IMR-90 (cell line): Measurements from ENCODE around the gene CST3. TPM values are rescaled to one million over a fixed set of nuclear protein-coding genes. Genes with fewer than 3 reads are reported as not detected.

Experiments used
- ATAC-seq: fragments of 200-7000 bp; cut with Tn5 transposase; 2 replicates; pipeline ENCODE4 v1.9.1; 2020; ENCODE audit warnings: low read depth, mild to moderate bottlenecking, moderate library complexity
- Bru-seq: library from RNA; stranded (reverse); fragments of 400-500 nt; gene quantifications from one replicate; lab custom pipeline; 2021; lab: Mats Ljungman, UMichigan
- BruChase-seq, 2 experiments: library from RNA; stranded (reverse); fragments of 400-500 nt; gene quantifications; one replicate each; lab custom pipeline; 2021; lab: Mats Ljungman, UMichigan
- BruUV-seq: library from RNA; stranded (reverse); fragments of 400-500 nt; replicated peaks from 2 replicates; lab custom pipeline; 2021; lab: Mats Ljungman, UMichigan
- CTCF ChIA-PET: fragments of 300-600 bp; formaldehyde crosslinking; extraction: SDS; loops from one replicate; lab custom pipeline; 2021; ENCODE audit warnings: antibody characterized with exemption; lab: Yijun Ruan, JAX
- POLR2A ChIA-PET: fragments of 300-600 bp; sonication (Branson Sonifier 250); formaldehyde crosslinking; loops from one replicate; lab custom pipeline; 2022; ENCODE audit warnings: antibody characterized with exemption; ENCODE audit not compliant: unreplicated experiment; lab: Charles Lee
- DNase-seq: peaks from one replicate; pipeline ENCODE4 v3.0.0; 2013
- H2AFZ ChIP-seq: replicated peaks from 2 replicates; pipeline ENCODE3; 2013; ENCODE audit warnings: low read length, mild to moderate bottlenecking; ENCODE audit not compliant: poor library complexity
- H2AK5ac ChIP-seq: 2 replicates; pipeline ENCODE4 v1.6.1; 2013; ENCODE audit warnings: low read depth, low read length, inconsistent platforms
- H2AK9ac ChIP-seq: replicated peaks from 2 replicates; pipeline ENCODE3; 2013; ENCODE audit warnings: mild to moderate bottlenecking, low read depth, low read length, moderate library complexity; ENCODE audit not compliant: poor library complexity
- H2BK120ac ChIP-seq: 2 replicates; pipeline ENCODE4 v1.6.1; 2013; ENCODE audit warnings: low read depth, low read length, inconsistent platforms
- H2BK15ac ChIP-seq: 3 replicates; pipeline ENCODE4 v1.6.1; 2013; ENCODE audit warnings: low read depth, low read length, inconsistent platforms
- H2BK20ac ChIP-seq: 2 replicates; pipeline ENCODE4 v1.6.1; 2013; ENCODE audit warnings: low read depth, mild to moderate bottlenecking, inconsistent platforms, low read length, moderate library complexity
- H2BK5ac ChIP-seq: 2 replicates; pipeline ENCODE4 v1.6.1; 2013; ENCODE audit warnings: mild to moderate bottlenecking, low read depth, low read length, inconsistent platforms; ENCODE audit not compliant: poor library complexity, severe bottlenecking
- H3K14ac ChIP-seq: replicated peaks from 2 replicates; pipeline ENCODE4 v1.6.1; 2013; ENCODE audit warnings: low read depth, low read length, inconsistent platforms
- H3K18ac ChIP-seq: 2 replicates; pipeline ENCODE4 v1.6.1; 2013; ENCODE audit warnings: low read depth, low read length, control low read depth
- H3K23ac ChIP-seq: 2 replicates; pipeline ENCODE4 v1.6.1; 2013; ENCODE audit warnings: low read depth, low read length, inconsistent platforms
- H3K27ac ChIP-seq: 2 replicates; pipeline ENCODE4 v1.5.1; 2013; ENCODE audit warnings: mild to moderate bottlenecking, control low read depth, low read length; ENCODE audit not compliant: insufficient read depth
- H3K27me3 ChIP-seq: 2 replicates; pipeline ENCODE4 v1.6.1; 2013; ENCODE audit warnings: low read length; ENCODE audit not compliant: control insufficient read depth, insufficient read depth
- H3K36me3 ChIP-seq: 2 replicates; pipeline ENCODE4 v1.6.1; 2013; ENCODE audit warnings: low read length, mixed read lengths; ENCODE audit not compliant: control insufficient read depth, insufficient read depth
- H3K4ac ChIP-seq: 2 replicates; pipeline ENCODE4 v1.6.1; 2013; ENCODE audit warnings: low read depth, low read length, inconsistent platforms
- H3K4me1 ChIP-seq: 2 replicates; pipeline ENCODE4 v1.6.1; 2013; ENCODE audit warnings: low read length, mixed read lengths; ENCODE audit not compliant: control insufficient read depth, insufficient read depth
- H3K4me2 ChIP-seq: 2 replicates; pipeline ENCODE4 v1.6.1; 2013; ENCODE audit warnings: low read depth, mild to moderate bottlenecking, control low read depth, low read length, moderate library complexity
- H3K4me3 ChIP-seq: 2 replicates; pipeline ENCODE4 v1.5.1; 2013; ENCODE audit warnings: low read depth, mild to moderate bottlenecking, control low read depth, low read length, moderate library complexity; ENCODE audit not compliant: insufficient read depth
- H3K56ac ChIP-seq: 2 replicates; pipeline ENCODE4 v1.6.1; 2013; ENCODE audit warnings: low read length, inconsistent platforms; ENCODE audit not compliant: insufficient read depth; ENCODE audit errors: extremely low read depth
- H3K79me1 ChIP-seq, 2 experiments: 2 replicates each; pipeline ENCODE4 v1.6.1; 2013; ENCODE audit warnings: low read length in 2 of 2, inconsistent platforms in 1 of 2, low read depth in 1 of 2
- H3K9ac ChIP-seq: 2 replicates; pipeline ENCODE4 v1.6.1; 2013; ENCODE audit warnings: low read depth, low read length, control low read depth
- H3K9me1 ChIP-seq: 2 replicates; pipeline ENCODE4 v1.6.1; 2013; ENCODE audit warnings: low read length, inconsistent platforms; ENCODE audit not compliant: insufficient read depth
- H3K9me3 ChIP-seq: 2 replicates; pipeline ENCODE4 v1.6.1; 2013; ENCODE audit warnings: low read length; ENCODE audit not compliant: control insufficient read depth, insufficient read depth
- H4K20me1 ChIP-seq: 2 replicates; pipeline ENCODE4 v1.6.1; 2013; ENCODE audit warnings: low read length, inconsistent platforms; ENCODE audit not compliant: insufficient read depth
- H4K5ac ChIP-seq: 2 replicates; pipeline ENCODE4 v1.6.1; 2013; ENCODE audit warnings: mild to moderate bottlenecking, low read depth, low read length, control low read depth
- H4K8ac ChIP-seq, 2 experiments: 2 replicates each; pipeline ENCODE4 v1.6.1; 2013; ENCODE audit warnings: low read depth in 2 of 2, low read length in 2 of 2, control low read depth in 1 of 2, inconsistent platforms in 1 of 2
- H4K91ac ChIP-seq: 2 replicates; pipeline ENCODE4 v1.6.1; 2013; ENCODE audit warnings: low read depth, low read length, inconsistent platforms; ENCODE audit not compliant: insufficient read depth
- CEBPB ChIP-seq: IDR thresholded peaks from 2 replicates; pipeline ENCODE4 v1.6.1; 2012; ENCODE audit warnings: low read depth, low read length, improper control_type of control experiment
- FOS ChIP-seq: fragments of 150-350 bp; IDR thresholded peaks from 2 replicates; pipeline ENCODE4 v1.6.1; 2016; ENCODE audit warnings: low read depth, low read length
- MAZ ChIP-seq: IDR thresholded peaks from 2 replicates; pipeline ENCODE4 v1.6.1; 2012; ENCODE audit warnings: low read depth, mild to moderate bottlenecking, low read length, improper control_type of control experiment, moderate library complexity, borderline replicate concordance
- MXI1 ChIP-seq: IDR thresholded peaks from 2 replicates; pipeline ENCODE4 v1.6.1; 2012; ENCODE audit warnings: low read depth, mild to moderate bottlenecking, low read length, moderate library complexity, borderline replicate concordance
- POLR2A ChIP-seq: IDR thresholded peaks from 2 replicates; pipeline ENCODE4 v1.6.1; 2012; ENCODE audit warnings: mild to moderate bottlenecking, low read depth, low read length
- RFX5 ChIP-seq: IDR thresholded peaks from 2 replicates; pipeline ENCODE4 v1.8.0; 2012; ENCODE audit warnings: low read depth, mild to moderate bottlenecking, low read length, moderate library complexity
- SMC3 ChIP-seq: fragments of 150-350 bp; IDR thresholded peaks from 2 replicates; pipeline ENCODE4 v1.6.1; 2016; ENCODE audit warnings: low read depth, mild to moderate bottlenecking, antibody characterized with exemption, low read length, moderate library complexity
- WGBS, 2 experiments: methylation state at CpG; one replicate each; pipeline versions ENCODE4 v1.1.5 to v1.1.7; 2013; ENCODE audit warnings: missing lambda C conversion rate in 2 of 2; ENCODE audit not compliant: insufficient read length in 1 of 2; ENCODE audit errors: extremely low coverage in 2 of 2; 5-methylcytosine and 5-hydroxymethylcytosine counted together
- dilution Hi-C: fragments of 300-500 bp; cut with HindIII; formaldehyde crosslinking; loops from one replicate; pipeline ENCODE4 v1.14.3; 2018; ENCODE audit warnings: low sequenced_read_pairs; ENCODE audit not compliant: unreplicated experiment
- in situ Hi-C: fragments of 300-500 bp; cut with MboI; formaldehyde crosslinking; loops from 3 replicates; pipeline ENCODE4 v1.14.3; 2019; ENCODE audit warnings: low sequenced_read_pairs, inconsistent platforms, mixed read lengths
- intact Hi-C: fragments of 100-400 bp; cut with micrococcal nuclease; formaldehyde crosslinking; loops from 2 replicates; pipeline ENCODE4 v1.10.0; 2022
- long read RNA-seq: library from polyadenylated mRNA; unstranded; transcript quantifications from one replicate; pipeline ENCODE4 v2.0.0, GENCODE V29; 2021; ENCODE audit not compliant: unreplicated experiment
- polyA plus RNA-seq, 3 experiments: library from polyadenylated mRNA; depleted of rRNA; stranded (reverse); fragments of >200 nt; gene quantifications; 2 replicates each; pipeline ENCODE4 v1.2.3, GENCODE V29; 2012; ENCODE audit warnings: low replicate concordance in 1 of 3
- total RNA-seq: library from RNA; depleted of rRNA; stranded (reverse); fragments of >200 nt; gene quantifications from 2 replicates; pipeline ENCODE4 v1.2.3, GENCODE V29; 2012; rRNA removed

The CST3 gene
- 26.0 and 30.8 TPM in 2 replicates for total RNA-seq
- polyA plus RNA-seq (2012; rRNA removed), result 471 and 531 TPM in 2 replicates
- polyA plus RNA-seq (2012; cell fraction: cytosol; rRNA removed), result 592 and 818 TPM in 2 replicates
- 87.4 and 173 TPM in 2 replicates for polyA plus RNA-seq (2012; cell fraction: nucleus; rRNA removed; ENCODE audit: low replicate concordance)
- percentile 60 among the genes with signal in this experiment for Bru-seq, nascent RNA
- BruChase-seq, experiment 1, labeled RNA remaining after a 6-hour chase, result percentile 60 among the genes with signal in this experiment
- BruChase-seq, experiment 2, labeled RNA remaining after a 2-hour chase, result percentile 57 among the genes with signal in this experiment
- long read RNA-seq, transcript CST3-201 (3 exons, 873 nt), result major isoform, 329 of 341 reads
- long read RNA-seq, partial matches to known transcripts, result 1 of 341 reads
- long read RNA-seq, other reads (novel, unspliced or antisense), result 9 of 341 reads

GRCh38 chr20:23637282-23638221, at the start of gene CST3:
Gene CST3, minus strand, starts transcription at chr20:23637955. Its CDS starts 93 bp downstream, at chr20:23637862.
- in situ Hi-C loops, result loop anchor here (25.0 kb wide), 2 partner anchors 1625 to 1775 kb away; partner anchors contain the start of gene GINS1
- H3K56ac ChIP-seq, result peak within 1 kb of the TSS; percentile 29; the same call in 1 of the 2 replicates
- peak within 1 kb of the TSS; percentile 96 for H3K9ac ChIP-seq
- H3K14ac ChIP-seq, result 0 out of 2 replicates have a peak within 1 kb of the TSS, but pooled peaks have one; percentile 14
- POLR2A ChIA-PET, result no interaction called here
- peak within 1 kb of the TSS; percentile 90 for H2BK5ac ChIP-seq
- peak within 1 kb of the TSS; percentile 34; the same call in 1 of the 2 replicates for H4K91ac ChIP-seq
- H3K9me3 ChIP-seq, result no peaks in the 10 kb centered on the region
- intact Hi-C loops, result loop anchor here (5.0 kb wide), 1 partner anchor 275 kb away; the partner anchor contains the start of gene GZF1
- H2BK120ac ChIP-seq, result no peak within 1 kb of the TSS
- H3K27me3 ChIP-seq, result no peaks in the 10 kb centered on the region
- peaks cover 7% of the 10 kb centered on the region; the same call in 1 of the 2 replicates for H3K9me1 ChIP-seq
- no peak within 1 kb of the TSS; the same call in 1 of the 2 replicates for H2AK5ac ChIP-seq
- ATAC-seq (peak; percentile 89), DNase-seq (peak; percentile 81)
- H2AFZ ChIP-seq, result peak within 1 kb of the TSS; percentile 84
- peaks cover 16% of the 10 kb centered on the region for H3K36me3 ChIP-seq
- TF ChIP-seq POLR2A (peak; percentile 92), FOS (no peak), SMC3 (no peak), MXI1 (peak; percentile 72), RFX5 (no peak), CEBPB (no peak), MAZ (peak; percentile 61)
- no peak within 1 kb of the TSS; the same call in 2 of the 3 replicates for H2BK15ac ChIP-seq
- BruUV-seq, result TSS peak; percentile 74
- CTCF ChIA-PET, result no interaction called here
- H3K4me3 ChIP-seq, result peak within 1 kb of the TSS; percentile 96
- 1% methylated on average over 16 of the region's 92 CpGs; no CpG with 5 or more reads in 1 of the 2 experiments for WGBS, 2 experiments
- H4K8ac ChIP-seq, result peak within 1 kb of the TSS; percentile 56 to 73; a peak in 3 of 4 replicates
- no peak within 1 kb of the TSS; the same call in 1 of the 2 replicates for H3K18ac ChIP-seq
- peak within 1 kb of the TSS; percentile 98 for H3K27ac ChIP-seq
- H3K79me1 ChIP-seq, result peaks cover 17 to 29% of the 10 kb centered on the region in 2 experiments
- peak within 1 kb of the TSS; percentile 90 for H3K4me2 ChIP-seq
- H2AK9ac ChIP-seq, result peak within 1 kb of the TSS; percentile 87
- peaks cover 11% of the 10 kb centered on the region for H3K4me1 ChIP-seq
- H4K20me1 ChIP-seq, result peaks cover 6% of the 10 kb centered on the region
- H3K23ac ChIP-seq, result peak within 1 kb of the TSS; percentile 59
- dilution Hi-C loops, result no loop called here
- H2BK20ac ChIP-seq, result no peak within 1 kb of the TSS
- peak within 1 kb of the TSS; percentile 65 for H3K4ac ChIP-seq
- peak within 1 kb of the TSS; percentile 93 for H4K5ac ChIP-seq
